HepG2 (cell line): ENCODE data around the gene HECTD2. TPM values are rescaled to one million over a fixed set of nuclear protein-coding genes. Genes with fewer than 3 reads are reported as not detected.
A peak's percentile ranks its signal among the peaks of the same experiment; 100 is the strongest.

Experiments used
- ARID2 ChIP-seq: sonication (generic); formaldehyde crosslinking; IDR thresholded peaks from 2 replicates; pipeline ENCODE4 v1.8.1; 2022; ENCODE audit warnings: mild to moderate bottlenecking, missing genetic modification reagents, borderline replicate concordance
- ARID4A ChIP-seq: sonication (generic); formaldehyde crosslinking; IDR thresholded peaks from 2 replicates; pipeline ENCODE4 v1.5.0; 2020; ENCODE audit warnings: mild to moderate bottlenecking, missing genetic modification reagents, borderline replicate concordance
- BHLHE40 ChIP-seq: IDR thresholded peaks from 2 replicates; pipeline ENCODE4 v1.6.1; 2011; ENCODE audit warnings: low read length, improper control_type of control experiment
- HNRNPLL ChIP-seq: fragments of 200-400 bp; formaldehyde crosslinking; IDR thresholded peaks from 2 replicates; pipeline ENCODE4 v1.6.1; 2017; ENCODE audit warnings: mild to moderate bottlenecking, low read depth, low read length; ENCODE audit not compliant: poor library complexity, severe bottlenecking
- MIER2 ChIP-seq: IDR thresholded peaks from 2 replicates; pipeline ENCODE4 v1.6.1; 2016; ENCODE audit warnings: missing biosample characterization, missing genetic modification reagents
- NCOA1 ChIP-seq: sonication (generic); formaldehyde crosslinking; IDR thresholded peaks from 2 replicates; pipeline ENCODE4 v1.9.0; 2021; ENCODE audit warnings: missing genetic modification reagents
- RFX1 ChIP-seq: fragments of 450-650 bp; IDR thresholded peaks from 2 replicates; pipeline ENCODE4 v1.6.1; 2017
- SMAD9 ChIP-seq: sonication (generic); formaldehyde crosslinking; IDR thresholded peaks from 2 replicates; pipeline ENCODE4 v1.5.1; 2020; ENCODE audit warnings: mild to moderate bottlenecking, missing genetic modification reagents
- TCF12 ChIP-seq, 2 experiments: fragments of 450-650 bp in 1 of 2; sonication (generic) in 1 of 2; formaldehyde crosslinking in 1 of 2; IDR thresholded peaks; 2 replicates each; pipeline versions ENCODE4 v1.6.1 to v1.8.0; 2017 to 2022; ENCODE audit warnings: antibody characterized with exemption in 1 of 2, mild to moderate bottlenecking in 1 of 2, missing genetic modification reagents in 1 of 2, moderate library complexity in 1 of 2
- TCF7 ChIP-seq: sonication (generic); IDR thresholded peaks from 2 replicates; pipeline ENCODE4 v1.6.1; 2016; ENCODE audit warnings: antibody characterized with exemption, low read depth
- U2AF2 ChIP-seq: fragments of 200-400 bp; formaldehyde crosslinking; IDR thresholded peaks from 2 replicates; pipeline ENCODE4 v1.6.1; 2017; ENCODE audit warnings: low read depth, mild to moderate bottlenecking, low read length
- ZBTB42 ChIP-seq: sonication (generic); formaldehyde crosslinking; IDR thresholded peaks from 2 replicates; pipeline ENCODE4 v1.5.0; 2020; ENCODE audit warnings: mild to moderate bottlenecking, missing genetic modification reagents
- ZNF296 ChIP-seq: sonication (generic); formaldehyde crosslinking; conservative IDR thresholded peaks from 2 replicates; pipeline ENCODE4 v1.5.0; 2020; ENCODE audit warnings: mild to moderate bottlenecking, missing genetic modification reagents
- ZNF343 ChIP-seq: sonication (generic); formaldehyde crosslinking; IDR thresholded peaks from 2 replicates; pipeline ENCODE4 v1.4.0; 2020; ENCODE audit warnings: mild to moderate bottlenecking, missing genetic modification reagents
- ZNF367 ChIP-seq: sonication (generic); formaldehyde crosslinking; IDR thresholded peaks from 2 replicates; pipeline ENCODE4 v1.4.0; 2020; ENCODE audit warnings: missing genetic modification reagents, borderline replicate concordance
- ZNF720 ChIP-seq: sonication (generic); formaldehyde crosslinking; IDR thresholded peaks from 2 replicates; pipeline ENCODE4 v1.4.0; 2020; ENCODE audit warnings: missing genetic modification reagents
- ZNF784 ChIP-seq: sonication (generic); formaldehyde crosslinking; IDR thresholded peaks from 2 replicates; pipeline ENCODE4 v1.5.1; 2020; ENCODE audit warnings: missing genetic modification reagents, mild to moderate bottlenecking, borderline replicate concordance
- ZSCAN21 ChIP-seq: sonication (generic); formaldehyde crosslinking; IDR thresholded peaks from 2 replicates; pipeline ENCODE4 v1.8.0; 2022; ENCODE audit warnings: mild to moderate bottlenecking, missing genetic modification reagents, moderate library complexity, borderline replicate concordance
- ZZZ3 ChIP-seq: sonication (generic); formaldehyde crosslinking; IDR thresholded peaks from 2 replicates; pipeline ENCODE4 v1.4.0; 2020; ENCODE audit warnings: missing genetic modification reagents, mild to moderate bottlenecking, borderline replicate concordance
- polyA plus RNA-seq, 8 experiments: library from polyadenylated mRNA; depleted of rRNA in 3 of 8; stranded (reverse) in 7 of 8; unstranded in 1 of 8; fragments of >200 nt; fragmentation: Illumina TruSeq in 4 of 8; extraction: Trizol in 4 of 8; gene quantifications; 2 replicates each; pipeline versions ENCODE4 v1.2.1 to v1.2.3, GENCODE V29; 2011 to 2016; ENCODE audit warnings: low read depth in 4 of 8, missing spikeins in 1 of 8, mixed read lengths in 1 of 8; ENCODE audit not compliant: insufficient read depth in 1 of 8
- total RNA-seq, 5 experiments: library from RNA; depleted of rRNA; stranded (reverse); fragments of >200 nt; fragmentation: Illumina TruSeq; extraction: Trizol; gene quantifications; 2 replicates each; pipeline ENCODE4 v1.2.3, GENCODE V29; 2016; ENCODE audit warnings: low read depth in 1 of 5
- TF ChIP-seq, protein P1 (sequence below): sonication (generic); formaldehyde crosslinking; IDR thresholded peaks from 2 replicates; pipeline ENCODE4 v1.4.0; 2020; ENCODE audit warnings: missing genetic modification reagents
- TF ChIP-seq, protein P2 (sequence below): sonication (generic); formaldehyde crosslinking; IDR thresholded peaks from 2 replicates; pipeline ENCODE4 v1.4.0; 2020; ENCODE audit warnings: low read depth, mild to moderate bottlenecking, missing genetic modification reagents
- TF ChIP-seq, protein P3 (sequence below): IDR thresholded peaks from 2 replicates; pipeline ENCODE4 v1.6.1; 2016; ENCODE audit warnings: low read depth

HECTD2 gene
- total and polyA plus RNA-seq, 2 of the 13 experiments (the other 11 are each of a cell fraction or from before 2014, with no cell fraction given), result 3.2 to 5.2 TPM

DNA sequence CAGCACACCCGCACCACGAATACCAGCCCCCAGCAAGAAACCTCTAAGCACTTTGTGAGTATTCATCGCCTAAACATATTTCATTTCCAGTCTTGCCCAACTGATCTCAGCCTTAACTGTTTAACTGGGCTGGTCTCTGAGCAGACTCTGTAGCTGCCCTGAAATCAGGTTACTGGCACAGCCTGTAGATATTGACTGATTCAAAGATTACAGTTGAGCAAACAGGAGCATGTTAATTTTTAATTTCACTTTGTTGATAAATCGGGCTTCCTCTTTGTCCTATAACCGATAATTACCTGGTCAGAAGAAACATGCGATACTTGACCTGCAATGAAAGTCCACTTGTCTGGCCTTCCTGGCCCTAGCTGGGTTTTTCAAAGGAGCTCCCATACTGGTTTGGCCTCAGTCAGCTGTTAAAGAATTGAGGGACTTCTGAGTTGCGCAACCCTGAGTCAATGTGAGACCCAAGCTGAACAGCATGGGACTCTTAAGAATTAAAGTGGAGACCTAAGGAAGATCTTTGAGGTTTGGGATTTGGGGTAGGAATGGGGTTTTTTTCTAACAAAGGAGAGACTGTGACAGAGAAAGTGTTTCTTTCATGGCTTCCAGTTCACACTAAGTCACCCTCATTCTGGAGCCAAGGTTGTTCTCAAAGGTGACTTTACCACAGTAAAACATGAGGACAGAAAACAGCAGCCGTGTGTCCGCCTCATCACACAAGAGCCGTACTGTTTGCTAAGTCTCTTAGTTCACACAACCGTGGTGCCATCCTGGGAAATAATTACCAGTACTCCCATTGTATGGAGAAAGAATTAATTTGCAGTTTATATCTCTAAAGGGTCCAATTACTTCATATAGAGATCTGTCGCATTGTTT lies 146.8 kb downstream of the HECTD2 start (continued):
- no peak for TF ChIP-seq ZNF784 (CRISPR knock-in tag)
- TF ChIP-seq ZNF343 (CRISPR knock-in tag), result no peak
- TF ChIP-seq TCF7, result peak; percentile 87
- TF ChIP-seq ARID4A (CRISPR knock-in tag), result peak; percentile 40; the same call in 1 of the 2 replicates
- no peak for TF ChIP-seq ZNF720 (CRISPR knock-in tag)
- TF ChIP-seq ZSCAN21 (CRISPR knock-in tag), result no peak
- no peak for TF ChIP-seq RFX1
- no peak for TF ChIP-seq SMAD9 (CRISPR knock-in tag)
- no peak for TF ChIP-seq TCF12 (IDR thresholded peaks at IDR 0.05)
- no peak for TF ChIP-seq TCF12 (CRISPR knock-in tag; IDR thresholded peaks at IDR 0.05)
- TF ChIP-seq ARID2 (CRISPR knock-in tag), result no peak
- no peak for TF ChIP-seq ZNF367
- TF ChIP-seq BHLHE40, result no peak
- TF ChIP-seq ZNF296 (CRISPR knock-in tag), result no peak
- TF ChIP-seq, protein P1, sequence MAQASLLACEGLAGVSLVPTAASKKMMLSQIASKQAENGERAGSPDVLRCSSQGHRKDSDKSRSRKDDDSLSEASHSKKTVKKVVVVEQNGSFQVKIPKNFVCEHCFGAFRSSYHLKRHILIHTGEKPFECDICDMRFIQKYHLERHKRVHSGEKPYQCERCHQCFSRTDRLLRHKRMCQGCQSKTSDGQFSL (CRISPR knock-in tag), result no peak
- no peak for TF ChIP-seq ZZZ3 (CRISPR knock-in tag)
- TF ChIP-seq, protein P2, sequence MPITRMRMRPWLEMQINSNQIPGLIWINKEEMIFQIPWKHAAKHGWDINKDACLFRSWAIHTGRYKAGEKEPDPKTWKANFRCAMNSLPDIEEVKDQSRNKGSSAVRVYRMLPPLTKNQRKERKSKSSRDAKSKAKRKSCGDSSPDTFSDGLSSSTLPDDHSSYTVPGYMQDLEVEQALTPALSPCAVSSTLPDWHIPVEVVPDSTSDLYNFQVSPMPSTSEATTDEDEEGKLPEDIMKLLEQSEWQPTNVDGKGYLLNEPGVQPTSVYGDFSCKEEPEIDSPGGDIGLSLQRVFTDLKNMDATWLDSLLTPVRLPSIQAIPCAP (CRISPR knock-in tag), result no peak
- no peak for TF ChIP-seq U2AF2
- TF ChIP-seq HNRNPLL, result no peak
- TF ChIP-seq, protein P3, sequence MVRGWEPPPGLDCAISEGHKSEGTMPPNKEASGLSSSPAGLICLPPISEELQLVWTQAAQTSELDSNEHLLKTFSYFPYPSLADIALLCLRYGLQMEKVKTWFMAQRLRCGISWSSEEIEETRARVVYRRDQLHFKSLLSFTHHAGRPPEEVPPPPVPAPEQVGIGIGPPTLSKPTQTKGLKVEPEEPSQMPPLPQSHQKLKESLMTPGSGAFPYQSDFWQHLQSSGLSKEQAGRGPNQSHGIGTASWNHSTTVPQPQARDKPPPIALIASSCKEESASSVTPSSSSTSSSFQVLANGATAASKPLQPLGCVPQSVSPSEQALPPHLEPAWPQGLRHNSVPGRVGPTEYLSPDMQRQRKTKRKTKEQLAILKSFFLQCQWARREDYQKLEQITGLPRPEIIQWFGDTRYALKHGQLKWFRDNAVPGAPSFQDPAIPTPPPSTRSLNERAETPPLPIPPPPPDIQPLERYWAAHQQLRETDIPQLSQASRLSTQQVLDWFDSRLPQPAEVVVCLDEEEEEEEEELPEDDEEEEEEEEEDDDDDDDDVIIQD (CRISPR knock-in tag), result peak; percentile 78
- TF ChIP-seq ZBTB42, result no peak
- TF ChIP-seq MIER2 (CRISPR knock-in tag), result no peak; the same call in 1 of the 2 replicates
- no peak for TF ChIP-seq NCOA1 (CRISPR knock-in tag)
